Endodermal cell (in vitro differentiated cells): ENCODE data around the gene CHAD. TPM values are rescaled to one million over a fixed set of nuclear protein-coding genes. Genes with fewer than 3 reads are reported as not detected.

Experiments used
- DNase-seq: peaks from one replicate; pipeline ENCODE4 v3.0.0-alpha.2; 2017
- H3K27ac ChIP-seq: 2 replicates; pipeline ENCODE4 v1.5.1; 2013; ENCODE audit warnings: mild to moderate bottlenecking, low read depth, low read length, moderate library complexity
- H3K27me3 ChIP-seq: 2 replicates; pipeline ENCODE4 v1.6.1; 2013; ENCODE audit warnings: mild to moderate bottlenecking, low read length, moderate library complexity; ENCODE audit not compliant: insufficient read depth, control insufficient read depth, poor library complexity, severe bottlenecking
- H3K36me3 ChIP-seq: 2 replicates; pipeline ENCODE4 v1.7.0; 2013; ENCODE audit warnings: mild to moderate bottlenecking, low read length, moderate library complexity; ENCODE audit not compliant: control insufficient read depth, insufficient read depth
- H3K4me1 ChIP-seq: one replicate; pipeline ENCODE4 v1.7.0; 2013; ENCODE audit warnings: low read length; ENCODE audit not compliant: control insufficient read depth, insufficient read depth
- H3K4me3 ChIP-seq: 2 replicates; pipeline ENCODE4 v1.5.1; 2013; ENCODE audit warnings: mild to moderate bottlenecking, low read length, moderate library complexity
- H3K9ac ChIP-seq: 2 replicates; pipeline ENCODE4 v1.6.1; 2013; ENCODE audit warnings: mild to moderate bottlenecking, low read length, moderate library complexity; ENCODE audit not compliant: poor library complexity, severe bottlenecking; ENCODE audit errors: extremely low read depth
- H3K9me3 ChIP-seq: 2 replicates; pipeline ENCODE4 v1.6.1; 2013; ENCODE audit warnings: mild to moderate bottlenecking, low read length, moderate library complexity; ENCODE audit not compliant: control insufficient read depth
- H3K27ac Mint-ChIP-seq: 2 replicates; pipeline ENCODE4 v1.8.0; 2020; ENCODE audit warnings: mixed read lengths
- H3K27me3 Mint-ChIP-seq: 2 replicates; pipeline ENCODE4 v1.8.0; 2021; ENCODE audit warnings: mild to moderate bottlenecking, mixed read lengths; ENCODE audit not compliant: insufficient read depth
- H3K36me3 Mint-ChIP-seq: 2 replicates; pipeline ENCODE4 v1.8.0; 2020; ENCODE audit warnings: low read depth, mixed read lengths
- H3K4me1 Mint-ChIP-seq: 2 replicates; pipeline ENCODE4 v1.8.0; 2020; ENCODE audit warnings: mixed read lengths
- H3K4me3 Mint-ChIP-seq: 2 replicates; pipeline ENCODE4 v1.8.0; 2020; ENCODE audit warnings: mild to moderate bottlenecking, moderate library complexity, mixed read lengths
- H3K9me3 Mint-ChIP-seq: 2 replicates; pipeline ENCODE4 v1.8.0; 2020; ENCODE audit warnings: mild to moderate bottlenecking, mixed read lengths
- WGBS, 2 experiments: methylation state at CpG; one replicate each; pipeline versions ENCODE4 v1.1.5 to v1.1.7; 2013; ENCODE audit warnings: missing lambda C conversion rate in 2 of 2, mixed read lengths in 1 of 2; ENCODE audit not compliant: insufficient coverage in 1 of 2, insufficient read length in 1 of 2; 5-methylcytosine and 5-hydroxymethylcytosine counted together
- long read RNA-seq, 4 experiments: library from polyadenylated mRNA in 2 of 4; library from RNA in 1 of 4; library from capped mRNA in 1 of 4; stranded (forward) in 3 of 4; unstranded in 1 of 4; transcript quantifications; one replicate each; pipeline ENCODE4 v2.0.0, GENCODE V29; 2020 to 2021; ENCODE audit warnings: inconsistent platforms in 1 of 4
- polyA plus RNA-seq, 2 experiments: library from polyadenylated mRNA; stranded (reverse); fragments of 50-300 nt; gene quantifications; one replicate each; pipeline ENCODE4 v1.2.3, GENCODE V29; 2013
- total RNA-seq, 2 donors: library from RNA; stranded (reverse); fragmentation: NEBNext Ultra II Directional in 1 of 2; extraction: Animal tissue kit (Norgen Biotek cat#: 25700) in 1 of 2; gene quantifications; 2 replicates in 1 of 2; 3 replicates in 1 of 2; pipeline ENCODE4 v1.2.1, GENCODE V29; 2021
- TF ChIP-seq, protein P1 (sequence below): fragments of 200-600 bp; sonication (generic); conservative IDR thresholded peaks from 2 replicates; pipeline ENCODE4 v1.5.0; 2021; ENCODE audit warnings: antibody characterized with exemption, mild to moderate bottlenecking

The CHAD gene
- total RNA-seq: under 1 TPM in 1 of 2 donors, not detected in 1; 0.15 TPM
- not detected for polyA plus RNA-seq (2013, experiment 1 of 2)
- polyA plus RNA-seq (2013, experiment 2 of 2): 0.17 TPM
- long read RNA-seq, experiment 1: 0 reads
- long read RNA-seq, experiment 2: 0 reads
- long read RNA-seq, experiment 3: 0 reads
- long read RNA-seq, experiment 4: 0 reads

GRCh38 chr17:50468304-50469207 lies at the start of gene CHAD:
Gene CHAD, minus strand, starts transcription at chr17:50468880. Its CDS starts 67 bp downstream, at chr17:50468813.
- peak; percentile 75 for DNase-seq
- Histone ChIP-seq H3K4me3 (no peak within 1 kb of the TSS), H3K4me1 (no peaks in the 10 kb centered on the region), H3K27ac (no peak within 1 kb of the TSS), H3K9me3 (no peaks in the 10 kb centered on the region), H3K27me3 (peaks cover 16% of the 10 kb centered on the region), H3K9ac (no peak within 1 kb of the TSS), H3K36me3 (no peaks in the 10 kb centered on the region)
- TF ChIP-seq, protein P1, sequence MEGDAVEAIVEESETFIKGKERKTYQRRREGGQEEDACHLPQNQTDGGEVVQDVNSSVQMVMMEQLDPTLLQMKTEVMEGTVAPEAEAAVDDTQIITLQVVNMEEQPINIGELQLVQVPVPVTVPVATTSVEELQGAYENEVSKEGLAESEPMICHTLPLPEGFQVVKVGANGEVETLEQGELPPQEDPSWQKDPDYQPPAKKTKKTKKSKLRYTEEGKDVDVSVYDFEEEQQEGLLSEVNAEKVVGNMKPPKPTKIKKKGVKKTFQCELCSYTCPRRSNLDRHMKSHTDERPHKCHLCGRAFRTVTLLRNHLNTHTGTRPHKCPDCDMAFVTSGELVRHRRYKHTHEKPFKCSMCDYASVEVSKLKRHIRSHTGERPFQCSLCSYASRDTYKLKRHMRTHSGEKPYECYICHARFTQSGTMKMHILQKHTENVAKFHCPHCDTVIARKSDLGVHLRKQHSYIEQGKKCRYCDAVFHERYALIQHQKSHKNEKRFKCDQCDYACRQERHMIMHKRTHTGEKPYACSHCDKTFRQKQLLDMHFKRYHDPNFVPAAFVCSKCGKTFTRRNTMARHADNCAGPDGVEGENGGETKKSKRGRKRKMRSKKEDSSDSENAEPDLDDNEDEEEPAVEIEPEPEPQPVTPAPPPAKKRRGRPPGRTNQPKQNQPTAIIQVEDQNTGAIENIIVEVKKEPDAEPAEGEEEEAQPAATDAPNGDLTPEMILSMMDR: no peak
- Mint-ChIP-seq H3K27me3 (peaks cover 50% of the 10 kb centered on the region), H3K4me3 (peak within 1 kb of the TSS; percentile 42), H3K36me3 (peaks cover 30% of the 10 kb centered on the region), H3K4me1 (peaks cover 16% of the 10 kb centered on the region), H3K27ac (no peak within 1 kb of the TSS), H3K9me3 (no peaks in the 10 kb centered on the region)
- 60 to 75% methylated on average over 26 to 71 of the region's 71 CpGs for WGBS, 2 experiments

GRCh38 chr17:50517504-50518383 lies 49.1 kb upstream of the CHAD start:
- Mint-ChIP-seq H3K9me3 (no peaks in the 10 kb centered on the region), H3K4me1 (peaks cover 5% of the 10 kb centered on the region), H3K4me3 (no peak overlapping the region), H3K27ac (no peak overlapping the region), H3K27me3 (peaks cover 6% of the 10 kb centered on the region), H3K36me3 (no peaks in the 10 kb centered on the region)
- TF ChIP-seq, protein P1: no peak
- no peak overlapping the region for H3K4me3 ChIP-seq
- no peaks in the 10 kb centered on the region for H3K36me3 ChIP-seq
- no peaks in the 10 kb centered on the region for H3K27me3 ChIP-seq
- WGBS, 2 experiments: 84 to 88% methylated on average over 4 to 8 of the region's 8 CpGs
- H3K9me3 ChIP-seq: no peaks in the 10 kb centered on the region
- H3K27ac ChIP-seq: no peak overlapping the region
- no peak for DNase-seq
- no peaks in the 10 kb centered on the region for H3K4me1 ChIP-seq
- H3K9ac ChIP-seq: no peak overlapping the region

DNA sequence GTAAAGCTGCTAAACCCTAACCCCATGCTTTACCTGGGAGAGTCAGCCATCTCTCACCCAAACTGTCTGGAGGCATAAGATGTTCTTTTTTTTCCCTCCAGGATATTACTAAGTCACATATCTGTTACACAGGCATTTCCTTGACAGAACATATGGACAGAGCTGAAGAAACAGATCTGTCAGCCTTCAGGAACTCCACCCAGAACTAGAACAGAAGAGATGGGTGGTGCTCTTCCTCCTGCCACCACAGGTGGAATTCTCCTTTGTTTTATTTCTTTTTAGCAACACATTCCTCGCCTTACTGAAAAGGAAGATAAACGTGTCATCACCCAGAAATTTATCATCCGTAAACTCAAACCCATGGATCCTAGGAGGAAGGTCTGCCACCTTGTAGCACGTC lies 48.3 kb upstream of the CHAD start:
- Histone ChIP-seq H3K9me3 (no peaks in the 10 kb centered on the region), H3K4me1 (no peaks in the 10 kb centered on the region), H3K27ac (no peak overlapping the region), H3K36me3 (no peaks in the 10 kb centered on the region), H3K9ac (no peak overlapping the region), H3K27me3 (no peaks in the 10 kb centered on the region), H3K4me3 (no peak overlapping the region)
- DNase-seq: no peak
- H3K27ac Mint-ChIP-seq: no peak overlapping the region
- TF ChIP-seq, protein P1: no peak
- H3K27me3 Mint-ChIP-seq: peaks cover 11% of the 10 kb centered on the region
- H3K9me3 Mint-ChIP-seq: no peaks in the 10 kb centered on the region
- 93% methylated on average over 4 of the region's 4 CpGs for WGBS, 2 experiments
- no peak overlapping the region for H3K4me3 Mint-ChIP-seq
- peaks cover 3% of the 10 kb centered on the region for H3K4me1 Mint-ChIP-seq
- H3K36me3 Mint-ChIP-seq: no peaks in the 10 kb centered on the region
